Mesenchymal stem cell (in vitro differentiated cells and primary cell): ENCODE data around the gene ADAP1.

ENCODE experiments used
- DNase-seq: peaks from one replicate; pipeline ENCODE4 v3.0.0-alpha.2; 2013
- H2AFZ ChIP-seq: one replicate; pipeline ENCODE4 v1.6.1; 2013; ENCODE audit warnings: low read depth, mild to moderate bottlenecking, control low read depth, inconsistent platforms, low read length, moderate library complexity
- H2AK5ac ChIP-seq: 2 replicates; pipeline ENCODE4 v1.6.1; 2013; ENCODE audit warnings: low read length, moderate library complexity, mild to moderate bottlenecking, inconsistent platforms; ENCODE audit not compliant: severe bottlenecking
- H2BK120ac ChIP-seq: one replicate; pipeline ENCODE4 v1.6.1; 2013; ENCODE audit warnings: low read depth, mild to moderate bottlenecking, inconsistent platforms, low read length, moderate library complexity
- H2BK12ac ChIP-seq, 2 experiments: one replicate each; pipeline ENCODE4 v1.6.1; 2013; ENCODE audit warnings: inconsistent platforms in 2 of 2, low read length in 2 of 2, mild to moderate bottlenecking in 2 of 2, moderate library complexity in 2 of 2, control low read depth in 1 of 2
- H2BK15ac ChIP-seq: one replicate; pipeline ENCODE4 v1.6.1; 2013; ENCODE audit warnings: mild to moderate bottlenecking, low read depth, inconsistent platforms; ENCODE audit not compliant: poor library complexity, severe bottlenecking
- H2BK5ac ChIP-seq: 2 replicates; pipeline ENCODE4 v1.6.1; 2013; ENCODE audit warnings: low read depth, mild to moderate bottlenecking, low read length, control low read depth, inconsistent platforms; ENCODE audit not compliant: poor library complexity, severe bottlenecking
- H3K14ac ChIP-seq, 2 experiments: one replicate each; pipeline ENCODE4 v1.6.1; 2013; ENCODE audit warnings: inconsistent platforms in 2 of 2, low read length in 2 of 2, control low read depth in 1 of 2, mild to moderate bottlenecking in 1 of 2, moderate library complexity in 1 of 2
- H3K18ac ChIP-seq, 2 experiments: one replicate each; pipeline ENCODE4 v1.6.1; 2013; ENCODE audit warnings: inconsistent platforms in 2 of 2, low read length in 2 of 2, control low read depth in 1 of 2, low read depth in 1 of 2, mild to moderate bottlenecking in 1 of 2
- H3K23ac ChIP-seq, 2 experiments: one replicate each; pipeline ENCODE4 v1.6.1; 2013; ENCODE audit warnings: inconsistent platforms in 2 of 2, low read length in 2 of 2, mild to moderate bottlenecking in 2 of 2, moderate library complexity in 2 of 2, control low read depth in 1 of 2
- H3K27ac ChIP-seq: 2 replicates; pipeline ENCODE4 v1.5.1; 2013; ENCODE audit warnings: mild to moderate bottlenecking, moderate library complexity, low read length, control low read depth, inconsistent platforms; ENCODE audit not compliant: poor library complexity, severe bottlenecking
- H3K27me3 ChIP-seq, 2 experiments: 2 replicates each; pipeline versions ENCODE4 v1.6.1 to v1.7.0; 2013; ENCODE audit warnings: low read length in 2 of 2, mild to moderate bottlenecking in 2 of 2, moderate library complexity in 2 of 2, control low read depth in 1 of 2, inconsistent platforms in 1 of 2; ENCODE audit not compliant: control insufficient read depth in 1 of 2, insufficient read depth in 1 of 2
- H3K36me3 ChIP-seq, 2 experiments: 2 replicates each; pipeline versions ENCODE4 v1.6.1 to v1.7.0; 2013; ENCODE audit warnings: low read length in 2 of 2, control low read depth in 1 of 2, inconsistent platforms in 1 of 2, low read depth in 1 of 2, mild to moderate bottlenecking in 1 of 2; ENCODE audit not compliant: insufficient read depth in 2 of 2, control insufficient read depth in 1 of 2
- H3K4ac ChIP-seq, 2 experiments: one replicate each; pipeline ENCODE4 v1.6.1; 2013; ENCODE audit warnings: inconsistent platforms in 2 of 2, low read length in 2 of 2, mild to moderate bottlenecking in 2 of 2, moderate library complexity in 2 of 2, control low read depth in 1 of 2, low read depth in 1 of 2
- H3K4me1 ChIP-seq: 2 replicates; pipeline ENCODE4 v1.6.1; 2013; ENCODE audit warnings: low read depth, low read length, control low read depth; ENCODE audit not compliant: control insufficient read depth, insufficient read depth
- H3K4me2 ChIP-seq: 2 replicates; pipeline ENCODE4 v1.6.1; 2013; ENCODE audit warnings: low read length, mild to moderate bottlenecking, inconsistent platforms; ENCODE audit not compliant: poor library complexity, severe bottlenecking
- H3K4me3 ChIP-seq, 2 experiments: 2 replicates each; pipeline versions ENCODE4 v1.5.1 to v1.7.0; 2013; ENCODE audit warnings: low read length in 2 of 2, mild to moderate bottlenecking in 2 of 2, control low read depth in 1 of 2, low read depth in 1 of 2; ENCODE audit not compliant: insufficient read depth in 1 of 2
- H3K79me1 ChIP-seq: replicated peaks from 2 replicates; pipeline ENCODE4 v1.6.1; 2013; ENCODE audit warnings: mild to moderate bottlenecking, control low read depth, low read length, inconsistent platforms; ENCODE audit not compliant: poor library complexity, severe bottlenecking
- H3K9ac ChIP-seq: 2 replicates; pipeline ENCODE4 v1.7.0; 2013; ENCODE audit warnings: mild to moderate bottlenecking, low read length, moderate library complexity
- H3K9me3 ChIP-seq: 2 replicates; pipeline ENCODE4 v1.7.0; 2013; ENCODE audit warnings: mild to moderate bottlenecking, low read length; ENCODE audit not compliant: control insufficient read depth
- H4K8ac ChIP-seq: one replicate; pipeline ENCODE4 v1.6.1; 2013; ENCODE audit warnings: inconsistent platforms, mild to moderate bottlenecking, low read length, moderate library complexity
- H4K91ac ChIP-seq: one replicate; pipeline ENCODE4 v1.6.1; 2013; ENCODE audit warnings: mild to moderate bottlenecking, low read length, inconsistent platforms
- WGBS: methylation state at CpG from one replicate; pipeline ENCODE4 v1.1.7; 2013; ENCODE audit warnings: mixed read lengths; 5-methylcytosine and 5-hydroxymethylcytosine counted together

ADAP1 gene

DNA sequence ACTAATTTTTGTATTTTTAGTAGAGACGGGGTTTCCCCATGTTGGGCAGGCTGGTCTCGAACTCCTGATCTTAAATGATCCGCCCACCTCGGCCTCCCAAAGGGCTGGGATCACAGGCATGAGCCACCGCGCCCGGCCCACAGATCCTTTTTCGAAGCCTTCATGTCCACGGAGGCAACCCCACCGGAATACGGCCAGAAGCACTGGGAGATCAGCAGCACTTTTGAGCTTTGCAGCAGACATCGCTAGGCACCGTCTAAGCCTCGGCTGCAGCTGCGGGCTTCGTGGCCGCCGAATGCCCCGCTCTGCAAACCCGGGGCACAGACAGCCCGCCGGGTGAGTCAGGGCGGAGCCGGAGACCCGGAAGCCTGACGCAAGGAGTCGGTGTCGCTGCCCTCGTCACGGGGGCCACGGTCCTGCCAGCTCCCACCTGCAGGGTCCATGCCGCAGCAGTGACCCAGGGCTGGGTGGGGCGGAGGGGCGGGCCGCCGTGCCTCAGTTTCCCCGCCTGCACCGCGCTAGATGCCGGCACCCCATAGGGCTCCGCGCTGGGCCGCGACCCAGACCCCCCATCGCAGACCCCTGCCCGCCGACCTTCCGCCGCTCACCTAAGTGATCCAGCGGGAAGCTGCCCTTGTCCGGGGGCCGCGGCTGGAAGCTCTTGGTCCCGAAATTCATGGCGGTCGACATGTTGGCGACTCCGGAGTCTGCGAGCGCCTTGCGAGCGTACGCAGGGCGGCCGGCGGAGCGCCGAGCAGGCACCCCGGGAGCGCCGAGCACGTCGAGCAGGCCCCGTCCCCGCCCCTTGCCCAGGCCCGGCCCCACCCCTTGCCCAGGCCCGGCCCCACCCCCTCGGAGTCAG is 20.6 kb upstream of the ADAP1 start, which contains the start of gene COX19:
Gene COX19 (minus strand): TSS at position 730 of the 862 bp plus-strand sequence. CDS start 40 bp downstream, at position 690.
- H3K4me1 ChIP-seq = peaks cover 34% of the 10 kb centered on the region
- peak within 1 kb of the TSS; percentile 87 for H2AFZ ChIP-seq
- peak within 1 kb of the TSS; percentile 87 to 98 for H3K4me3 ChIP-seq
- peaks cover 18% of the 10 kb centered on the region for H3K79me1 ChIP-seq
- H4K91ac ChIP-seq = peak within 1 kb of the TSS; percentile 86
- H2BK15ac ChIP-seq = peak within 1 kb of the TSS; percentile 56
- H3K4me2 ChIP-seq = peak within 1 kb of the TSS; percentile 75
- H3K23ac ChIP-seq = peak within 1 kb of the TSS in 1 of 2 experiments; percentile 79
- peak within 1 kb of the TSS; percentile 94 for H2AK5ac ChIP-seq
- H2BK12ac ChIP-seq = peak within 1 kb of the TSS; percentile 57 to 76
- WGBS = under 1% methylated on average over 62 of the region's 78 CpGs
- H2BK5ac ChIP-seq = peak within 1 kb of the TSS; percentile 92
- peak within 1 kb of the TSS in 1 of 2 experiments; percentile 94 for H3K14ac ChIP-seq
- H4K8ac ChIP-seq = peak within 1 kb of the TSS; percentile 97
- peak; percentile 87 for DNase-seq
- peak within 1 kb of the TSS; percentile 80 to 94 for H3K4ac ChIP-seq
- H2BK120ac ChIP-seq = peak within 1 kb of the TSS; percentile 56
- H3K9ac ChIP-seq = peak within 1 kb of the TSS; percentile 97
- no peaks in the 10 kb centered on the region for H3K9me3 ChIP-seq
- H3K27ac ChIP-seq = peak within 1 kb of the TSS; percentile 62
- H3K18ac ChIP-seq = peak within 1 kb of the TSS; percentile 93 to 98
- H3K27me3 ChIP-seq = no peaks in the 10 kb centered on the region
- peaks cover 22 to 25% of the 10 kb centered on the region in 2 experiments for H3K36me3 ChIP-seq

DNA sequence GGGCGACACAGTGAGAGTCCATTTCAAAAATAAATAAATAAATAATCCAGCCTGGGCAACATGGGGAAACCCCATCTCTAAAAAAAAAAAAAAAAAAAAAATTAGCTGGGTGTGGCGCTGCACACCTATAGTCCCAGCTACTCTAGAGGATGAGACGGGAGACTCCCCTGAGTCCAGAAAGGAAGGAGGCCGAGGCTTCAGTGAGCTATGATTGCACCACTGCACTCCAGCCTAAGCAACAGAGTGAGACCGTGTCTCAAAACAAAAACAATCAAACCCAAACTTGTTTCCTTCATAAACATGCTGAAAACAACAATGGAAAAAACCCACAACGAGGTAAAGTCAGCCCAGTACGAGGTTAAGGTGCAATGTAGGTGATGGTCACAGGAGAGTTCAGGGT is 19.7 kb upstream of the ADAP1 start:
- H2AK5ac ChIP-seq = no peak overlapping the region
- H3K4me1 ChIP-seq = peaks cover 35% of the 10 kb centered on the region
- peaks cover 22% of the 10 kb centered on the region for H3K79me1 ChIP-seq
- WGBS = 47% methylated on average over 5 of the region's 7 CpGs
- H4K91ac ChIP-seq = no peak overlapping the region
- no peak overlapping the region for H3K27ac ChIP-seq
- no peak overlapping the region for H3K14ac ChIP-seq
- no peak overlapping the region for H2BK5ac ChIP-seq
- no peak overlapping the region for H2BK120ac ChIP-seq
- H2BK12ac ChIP-seq = no peak overlapping the region
- H3K9me3 ChIP-seq = no peaks in the 10 kb centered on the region
- peak; percentile 55 for DNase-seq
- H3K27me3 ChIP-seq = no peaks in the 10 kb centered on the region
- peak overlapping the region in 1 of 2 experiments; percentile 87 for H3K4me3 ChIP-seq
- H3K4me2 ChIP-seq = peak overlapping the region; percentile 69
- no peak overlapping the region for H4K8ac ChIP-seq
- no peak overlapping the region for H3K23ac ChIP-seq
- H3K9ac ChIP-seq = peak overlapping the region; percentile 97
- no peak overlapping the region for H2AFZ ChIP-seq
- no peak overlapping the region for H2BK15ac ChIP-seq
- H3K36me3 ChIP-seq = peaks cover 30 to 31% of the 10 kb centered on the region in 2 experiments
- no peak overlapping the region for H3K4ac ChIP-seq
- no peak overlapping the region for H3K18ac ChIP-seq

DNA sequence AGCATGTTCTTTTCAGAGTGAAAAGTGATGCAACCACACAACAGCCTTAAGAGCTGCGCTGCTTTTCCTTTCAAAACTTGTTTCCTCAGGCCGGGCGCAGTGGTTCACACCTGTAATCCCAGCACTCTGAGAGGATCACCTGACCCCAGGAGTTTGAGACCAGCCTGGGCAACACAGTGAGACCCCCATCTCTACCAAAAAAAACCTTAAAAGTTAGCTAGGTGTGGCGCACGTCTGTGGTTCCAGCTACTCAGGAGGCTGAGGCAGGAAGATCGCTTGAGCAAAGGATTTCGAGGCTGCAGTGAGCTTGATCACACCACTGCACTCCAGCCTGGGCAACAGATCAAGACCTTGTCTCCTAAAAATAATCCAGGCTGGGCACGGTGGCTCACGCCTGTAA is 18.8 kb upstream of the ADAP1 start:
- Histone ChIP-seq H3K9ac (peak overlapping the region; percentile 43), H2AFZ (no peak overlapping the region), H3K23ac (no peak overlapping the region), H4K8ac (peak overlapping the region; percentile 28), H3K4ac (no peak overlapping the region), H3K79me1 (peaks cover 28% of the 10 kb centered on the region), H3K4me3 (no peak overlapping the region), H2BK120ac (no peak overlapping the region), H3K14ac (no peak overlapping the region), H3K27me3 (no peaks in the 10 kb centered on the region), H2BK15ac (no peak overlapping the region), H3K4me2 (no peak overlapping the region), H2BK5ac (no peak overlapping the region), H3K36me3 (peaks cover 37 to 39% of the 10 kb centered on the region in 2 experiments), H3K18ac (no peak overlapping the region), H3K9me3 (no peaks in the 10 kb centered on the region), H4K91ac (no peak overlapping the region), H2AK5ac (no peak overlapping the region), H3K27ac (no peak overlapping the region), H3K4me1 (peaks cover 30% of the 10 kb centered on the region), H2BK12ac (no peak overlapping the region)
- WGBS = 93% methylated on average over 9 of the region's 9 CpGs
- no peak for DNase-seq

DNA sequence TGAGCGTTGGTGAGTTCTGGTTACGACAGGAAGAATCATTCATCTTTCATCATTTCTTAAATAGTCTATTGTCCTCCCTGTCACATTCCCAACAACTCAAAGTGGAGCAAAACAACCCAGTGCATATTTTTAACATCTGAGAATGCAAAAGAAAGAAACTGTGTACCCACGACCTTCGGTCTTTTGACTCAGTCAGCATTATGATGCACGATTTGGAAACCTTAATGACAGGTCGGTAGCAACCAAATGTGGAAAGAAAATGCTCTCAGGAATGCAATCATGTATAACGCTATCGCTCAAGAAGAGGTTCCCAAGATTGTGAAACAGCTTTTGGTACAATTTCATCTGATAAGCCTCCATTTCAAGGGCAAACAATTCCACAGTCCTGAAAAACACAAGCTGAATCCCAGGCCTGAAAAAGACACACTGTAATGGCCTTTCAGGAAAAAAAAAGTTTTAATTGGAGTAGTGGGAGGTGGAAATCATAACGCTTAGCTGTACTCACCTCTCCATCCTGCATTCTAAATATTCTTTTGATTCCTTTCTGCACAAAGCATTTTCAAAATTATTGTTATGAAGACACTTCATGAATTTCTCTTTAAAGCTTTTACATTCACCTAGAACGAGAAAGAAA is 18.3 kb upstream of the ADAP1 start:
- H2BK120ac ChIP-seq = no peak overlapping the region
- H3K4me2 ChIP-seq = no peak overlapping the region
- H4K8ac ChIP-seq = no peak overlapping the region
- no peak overlapping the region for H2BK15ac ChIP-seq
- H3K27ac ChIP-seq = no peak overlapping the region
- H3K79me1 ChIP-seq = peaks cover 33% of the 10 kb centered on the region
- H2AK5ac ChIP-seq = no peak overlapping the region
- H3K9ac ChIP-seq = peak overlapping the region; percentile 43
- H3K4me3 ChIP-seq = no peak overlapping the region
- H2BK12ac ChIP-seq = no peak overlapping the region
- no peak for DNase-seq
- H3K23ac ChIP-seq = no peak overlapping the region
- no peak overlapping the region for H2BK5ac ChIP-seq
- H2AFZ ChIP-seq = no peak overlapping the region
- WGBS = 91% methylated on average over 10 of the region's 10 CpGs
- no peak overlapping the region for H3K14ac ChIP-seq
- no peak overlapping the region for H3K18ac ChIP-seq
- peaks cover 27% of the 10 kb centered on the region for H3K4me1 ChIP-seq
- peaks cover 43 to 44% of the 10 kb centered on the region in 2 experiments for H3K36me3 ChIP-seq
- H3K9me3 ChIP-seq = no peaks in the 10 kb centered on the region
- no peak overlapping the region for H4K91ac ChIP-seq
- no peaks in the 10 kb centered on the region for H3K27me3 ChIP-seq
- no peak overlapping the region for H3K4ac ChIP-seq
